Loucy (cell line): ENCODE measurements around the gene PYGL.

ENCODE experiments used
- H2AFZ ChIP-seq: fragments of 200-600 bp; sonication (generic); 2 replicates; pipeline ENCODE4 v1.6.0; 2016; ENCODE audit warnings: antibody characterized with exemption, mild to moderate bottlenecking, low read length, moderate library complexity
- H3F3A ChIP-seq: fragments of 200-600 bp; 2 replicates; pipeline ENCODE4 v1.6.0; 2016; ENCODE audit warnings: antibody characterized with exemption, low read depth, mild to moderate bottlenecking
- H3K27me3 ChIP-seq: fragments of 200-600 bp; sonication (generic); 2 replicates; pipeline ENCODE4 v1.6.1; 2014; ENCODE audit warnings: low read length, mild to moderate bottlenecking; ENCODE audit not compliant: insufficient read depth, poor library complexity, severe bottlenecking
- H3K36me3 ChIP-seq: fragments of 200-600 bp; sonication (generic); 2 replicates; pipeline ENCODE4 v1.6.1; 2016; ENCODE audit warnings: low read length; ENCODE audit not compliant: insufficient read depth
- H3K4me1 ChIP-seq: fragments of 200-600 bp; sonication (generic); 2 replicates; pipeline ENCODE4 v1.5.1; 2014; ENCODE audit warnings: low read length, mild to moderate bottlenecking; ENCODE audit not compliant: insufficient read depth, poor library complexity, severe bottlenecking
- H3K4me2 ChIP-seq: fragments of 200-600 bp; sonication (generic); 2 replicates; pipeline ENCODE4 v1.6.0; 2014; ENCODE audit warnings: antibody characterized with exemption, low read length, low read depth, mild to moderate bottlenecking; ENCODE audit not compliant: poor library complexity, severe bottlenecking
- H3K4me3 ChIP-seq: fragments of 200-600 bp; sonication (generic); 2 replicates; pipeline ENCODE4 v1.5.1; 2014; ENCODE audit warnings: low read length, mild to moderate bottlenecking, mixed read lengths; ENCODE audit not compliant: poor library complexity, severe bottlenecking
- H3K79me2 ChIP-seq: fragments of 200-600 bp; sonication (generic); 2 replicates; pipeline ENCODE4 v1.6.1; 2014; ENCODE audit warnings: low read length; ENCODE audit not compliant: insufficient read depth
- H3K9ac ChIP-seq: fragments of 200-600 bp; sonication (generic); 2 replicates; pipeline ENCODE4 v1.6.0; 2014; ENCODE audit warnings: mild to moderate bottlenecking, low read depth, low read length, moderate library complexity; ENCODE audit not compliant: poor library complexity, severe bottlenecking
- H3K9me2 ChIP-seq: fragments of 200-600 bp; sonication (generic); replicated peaks from 2 replicates; pipeline ENCODE4 v1.6.1; 2016; ENCODE audit warnings: low read depth, low read length, mixed read lengths
- H3K9me3 ChIP-seq: fragments of 200-600 bp; sonication (generic); 2 replicates; pipeline ENCODE4 v1.6.1; 2014; ENCODE audit warnings: mild to moderate bottlenecking, antibody characterized with exemption, low read length, low read depth; ENCODE audit not compliant: insufficient read depth
- H4K20me1 ChIP-seq: fragments of 200-600 bp; sonication (generic); 2 replicates; pipeline ENCODE4 v1.6.0; 2014; ENCODE audit warnings: antibody characterized with exemption, low read length, mild to moderate bottlenecking; ENCODE audit not compliant: insufficient read depth, poor library complexity, severe bottlenecking
- EZH2phosphoT487 ChIP-seq: fragments of 200-600 bp; IDR thresholded peaks from 2 replicates; pipeline ENCODE4 v1.6.1; 2018; ENCODE audit warnings: antibody characterized with exemption, mild to moderate bottlenecking, moderate library complexity, borderline replicate concordance
- TF ChIP-seq, protein P1 (sequence below): fragments of 200-600 bp; sonication (generic); conservative IDR thresholded peaks from 2 replicates; pipeline ENCODE4 v1.5.1; 2014; ENCODE audit warnings: mild to moderate bottlenecking, antibody characterized with exemption, low read length

Gene PYGL

DNA sequence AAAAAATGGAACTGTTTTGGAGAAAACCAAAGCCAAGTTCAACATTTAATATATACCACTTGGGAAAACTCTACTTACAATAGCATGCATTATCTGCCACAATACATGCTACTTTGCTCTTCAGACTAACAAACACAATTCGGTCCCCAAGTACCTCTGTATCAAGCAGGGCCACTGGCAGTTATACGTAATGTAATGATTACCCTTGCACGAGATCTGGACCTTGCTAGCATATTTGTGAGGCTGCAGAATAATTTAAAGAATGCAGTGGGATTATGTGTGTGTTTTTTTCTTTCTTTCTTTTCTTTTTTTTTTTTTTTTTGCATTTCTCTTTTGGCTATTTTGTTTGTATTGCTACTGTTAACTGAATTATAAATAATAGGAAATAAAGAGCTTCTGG is 22.8 kb upstream of the PYGL start:
- H3K4me3 ChIP-seq: no peak overlapping the region
- H3K9me2 ChIP-seq: no peaks in the 10 kb centered on the region
- no peaks in the 10 kb centered on the region for H3K4me1 ChIP-seq
- no peaks in the 10 kb centered on the region for H3K79me2 ChIP-seq
- H3K27me3 ChIP-seq: no peaks in the 10 kb centered on the region
- no peak overlapping the region for H3K9ac ChIP-seq
- H3K9me3 ChIP-seq: no peaks in the 10 kb centered on the region
- no peaks in the 10 kb centered on the region for H4K20me1 ChIP-seq
- no peak for TF ChIP-seq EZH2phosphoT487
- TF ChIP-seq, protein P1, sequence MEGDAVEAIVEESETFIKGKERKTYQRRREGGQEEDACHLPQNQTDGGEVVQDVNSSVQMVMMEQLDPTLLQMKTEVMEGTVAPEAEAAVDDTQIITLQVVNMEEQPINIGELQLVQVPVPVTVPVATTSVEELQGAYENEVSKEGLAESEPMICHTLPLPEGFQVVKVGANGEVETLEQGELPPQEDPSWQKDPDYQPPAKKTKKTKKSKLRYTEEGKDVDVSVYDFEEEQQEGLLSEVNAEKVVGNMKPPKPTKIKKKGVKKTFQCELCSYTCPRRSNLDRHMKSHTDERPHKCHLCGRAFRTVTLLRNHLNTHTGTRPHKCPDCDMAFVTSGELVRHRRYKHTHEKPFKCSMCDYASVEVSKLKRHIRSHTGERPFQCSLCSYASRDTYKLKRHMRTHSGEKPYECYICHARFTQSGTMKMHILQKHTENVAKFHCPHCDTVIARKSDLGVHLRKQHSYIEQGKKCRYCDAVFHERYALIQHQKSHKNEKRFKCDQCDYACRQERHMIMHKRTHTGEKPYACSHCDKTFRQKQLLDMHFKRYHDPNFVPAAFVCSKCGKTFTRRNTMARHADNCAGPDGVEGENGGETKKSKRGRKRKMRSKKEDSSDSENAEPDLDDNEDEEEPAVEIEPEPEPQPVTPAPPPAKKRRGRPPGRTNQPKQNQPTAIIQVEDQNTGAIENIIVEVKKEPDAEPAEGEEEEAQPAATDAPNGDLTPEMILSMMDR: no peak
- no peaks in the 10 kb centered on the region for H3F3A ChIP-seq
- H3K36me3 ChIP-seq: no peaks in the 10 kb centered on the region
- no peak overlapping the region for H3K4me2 ChIP-seq
- no peak overlapping the region for H2AFZ ChIP-seq

GRCh38 chr14:50964683-50965390 is 20.6 kb upstream of the PYGL start:
- Histone ChIP-seq H3K9me2 (no peaks in the 10 kb centered on the region), H3K4me3 (no peak overlapping the region), H3K9me3 (no peaks in the 10 kb centered on the region), H3K36me3 (no peaks in the 10 kb centered on the region), H2AFZ (no peak overlapping the region), H3K9ac (no peak overlapping the region), H3K27me3 (no peaks in the 10 kb centered on the region), H4K20me1 (no peaks in the 10 kb centered on the region), H3K79me2 (no peaks in the 10 kb centered on the region), H3K4me2 (no peak overlapping the region), H3F3A (no peaks in the 10 kb centered on the region), H3K4me1 (no peaks in the 10 kb centered on the region)
- TF ChIP-seq, protein P1: no peak
- TF ChIP-seq EZH2phosphoT487: no peak

DNA sequence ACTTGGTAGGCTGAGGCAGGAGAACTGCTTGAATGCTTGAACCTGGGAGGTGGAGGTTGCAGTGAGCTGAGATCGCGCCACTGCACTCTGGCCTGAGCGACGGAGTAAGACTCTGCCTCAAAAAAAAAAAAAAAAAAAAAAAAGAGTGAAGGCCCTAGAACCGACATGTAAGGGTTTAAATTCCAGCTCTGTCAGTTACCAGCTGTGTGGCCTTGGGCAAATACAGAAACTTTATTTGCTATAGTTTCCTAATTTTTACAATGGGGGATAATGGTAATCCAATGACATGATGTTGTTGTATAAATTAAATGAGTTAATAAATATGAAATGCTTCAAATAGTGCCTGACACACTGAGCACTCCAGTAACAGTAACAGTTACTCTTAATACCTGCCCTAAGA is 19.6 kb upstream of the PYGL start:
- H3K9me3 ChIP-seq: no peaks in the 10 kb centered on the region
- no peak overlapping the region for H3K4me2 ChIP-seq
- no peak overlapping the region for H3K9ac ChIP-seq
- H4K20me1 ChIP-seq: no peaks in the 10 kb centered on the region
- no peaks in the 10 kb centered on the region for H3K4me1 ChIP-seq
- no peaks in the 10 kb centered on the region for H3F3A ChIP-seq
- H2AFZ ChIP-seq: no peak overlapping the region
- H3K79me2 ChIP-seq: no peaks in the 10 kb centered on the region
- no peaks in the 10 kb centered on the region for H3K27me3 ChIP-seq
- no peaks in the 10 kb centered on the region for H3K9me2 ChIP-seq
- no peak overlapping the region for H3K4me3 ChIP-seq
- TF ChIP-seq, protein P1: no peak
- no peak for TF ChIP-seq EZH2phosphoT487
- H3K36me3 ChIP-seq: no peaks in the 10 kb centered on the region
